ENCODE results near the gene CMTR1.

CMTR1 gene

DNA sequence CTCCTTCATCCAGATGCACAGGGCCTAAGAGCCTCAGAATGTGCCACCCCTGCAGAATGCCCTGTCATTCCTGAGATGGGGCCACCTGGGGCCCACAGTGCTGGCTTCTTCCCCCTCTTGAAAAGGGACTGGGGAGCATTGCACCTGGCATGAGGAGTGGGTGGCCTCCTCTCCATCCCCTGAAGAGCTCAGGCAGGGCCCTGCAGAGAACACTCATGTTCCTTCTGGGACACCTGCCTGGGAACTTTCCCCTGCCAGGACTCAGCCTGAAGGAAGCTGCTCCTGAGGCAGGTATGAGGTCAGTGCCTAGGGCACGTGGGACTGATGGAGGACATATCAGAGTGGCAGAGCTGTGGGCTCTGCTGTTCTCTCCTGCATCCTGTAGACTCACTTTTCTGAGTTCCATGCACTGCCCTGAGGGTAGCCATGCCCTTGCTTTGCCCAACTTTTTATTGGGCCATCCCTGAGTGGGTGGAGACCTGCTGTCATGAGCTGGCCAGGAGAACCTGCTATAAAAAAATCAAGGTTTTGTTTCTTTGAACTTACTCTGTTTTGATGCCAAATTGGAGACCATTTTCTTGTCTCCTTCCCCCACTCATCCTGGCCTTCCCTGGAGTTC is 47.2 kb downstream of the CMTR1 start:
- DNase-seq, result no peak

DNA sequence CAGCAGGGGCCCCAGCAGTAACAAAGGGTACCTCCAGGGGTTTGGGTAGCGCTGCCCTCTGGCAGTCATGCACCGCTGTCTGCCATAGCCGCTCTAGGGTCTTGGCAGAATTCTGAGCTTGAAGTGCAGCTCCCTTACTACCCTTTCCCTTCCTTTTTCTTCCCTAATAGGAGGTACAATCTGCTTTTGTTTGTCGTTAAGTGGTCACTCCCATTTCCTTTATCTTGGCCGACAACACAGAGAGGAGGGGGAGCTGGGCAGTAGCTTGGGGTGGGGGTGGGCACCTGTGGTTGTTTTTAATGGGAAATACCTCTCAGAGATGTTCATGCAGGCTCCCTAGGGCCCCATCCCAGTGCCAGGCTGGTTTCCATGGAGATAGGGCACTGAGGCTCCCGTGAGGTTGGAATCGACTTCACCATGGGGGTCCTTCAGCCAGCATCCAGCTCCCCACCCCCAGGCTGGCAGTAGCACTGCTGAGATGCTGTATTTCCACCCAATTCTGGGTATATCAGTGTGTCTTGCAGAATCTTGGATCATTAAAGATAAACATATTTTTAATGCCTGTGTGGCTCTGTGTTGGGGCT is 48.0 kb downstream of the CMTR1 start:
- DNase-seq, result peak; percentile 36

DNA sequence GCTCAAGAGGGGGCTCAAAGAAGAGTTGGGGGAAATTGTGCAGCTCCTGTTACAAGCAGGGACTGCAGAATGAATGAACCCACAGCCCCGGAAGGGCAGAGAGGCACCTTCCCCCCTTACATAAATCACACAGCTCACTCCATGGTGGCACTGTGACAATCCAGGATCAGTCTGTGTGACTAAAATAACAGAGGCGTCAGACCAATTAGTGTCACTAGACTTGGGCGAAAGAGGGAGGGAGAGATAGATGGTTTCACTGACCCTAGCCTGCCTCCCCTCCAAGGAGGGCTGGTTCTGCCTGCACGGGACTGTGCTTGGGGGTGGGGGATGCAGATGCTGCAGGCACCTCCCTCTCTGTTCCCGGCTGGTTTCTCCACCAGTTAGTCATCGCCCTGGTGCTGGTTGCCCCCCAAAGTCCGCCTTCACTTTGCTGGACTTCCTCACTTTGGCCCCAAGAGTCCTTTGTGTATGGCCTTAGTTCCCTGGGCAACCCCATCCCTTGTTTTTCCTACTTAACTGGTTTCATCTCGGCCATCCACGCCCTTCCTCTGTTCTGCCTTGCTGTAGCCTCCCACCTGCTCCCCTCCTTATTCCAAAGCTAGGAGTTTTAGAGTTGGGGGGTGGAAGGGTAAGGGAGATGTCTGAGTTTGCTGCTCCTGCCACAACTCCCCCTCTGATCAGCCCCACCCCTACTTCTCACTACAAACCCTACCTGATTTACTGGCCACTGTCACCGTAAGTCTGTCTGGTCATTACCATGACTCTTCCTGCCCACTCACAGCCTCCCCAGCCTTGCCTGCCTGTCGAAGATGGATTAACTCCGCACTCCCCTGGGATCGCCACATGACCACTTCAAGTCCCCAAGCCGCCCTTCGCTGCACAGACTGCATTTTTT is 48.9 kb downstream of the CMTR1 start:
- no peak for DNase-seq

DNA sequence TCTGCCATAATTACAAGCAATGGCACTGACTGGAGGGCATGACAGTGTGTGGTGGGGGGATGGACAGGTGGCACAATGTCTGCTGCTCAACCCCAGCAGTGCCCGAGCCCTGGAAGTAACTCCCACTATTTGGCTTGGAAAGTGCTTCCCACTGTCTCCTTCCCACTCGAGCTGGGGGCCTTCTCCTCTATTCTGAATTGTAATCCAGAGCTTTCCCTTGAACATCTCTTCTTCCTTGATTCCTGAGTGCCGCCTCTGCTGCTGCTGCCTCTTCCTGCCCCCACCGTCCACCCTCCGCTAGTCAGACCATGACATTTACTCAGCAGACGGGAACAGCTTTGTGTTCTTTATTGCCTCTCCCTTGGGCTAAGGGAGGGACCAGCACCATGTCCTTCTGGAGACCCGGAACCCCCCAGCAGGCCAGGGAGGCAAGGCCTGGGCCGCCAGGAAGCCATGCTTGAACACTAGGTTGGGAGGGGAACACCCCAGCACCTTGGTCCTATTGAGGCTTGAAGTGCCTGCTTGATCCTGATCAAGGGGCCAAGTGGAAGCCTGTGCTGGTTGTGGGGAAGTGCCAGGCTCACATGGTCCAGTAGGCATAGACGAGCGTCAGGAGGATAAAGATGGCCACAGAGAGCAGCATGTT is 49.7 kb downstream of the CMTR1 start:
- no peak for DNase-seq

DNA sequence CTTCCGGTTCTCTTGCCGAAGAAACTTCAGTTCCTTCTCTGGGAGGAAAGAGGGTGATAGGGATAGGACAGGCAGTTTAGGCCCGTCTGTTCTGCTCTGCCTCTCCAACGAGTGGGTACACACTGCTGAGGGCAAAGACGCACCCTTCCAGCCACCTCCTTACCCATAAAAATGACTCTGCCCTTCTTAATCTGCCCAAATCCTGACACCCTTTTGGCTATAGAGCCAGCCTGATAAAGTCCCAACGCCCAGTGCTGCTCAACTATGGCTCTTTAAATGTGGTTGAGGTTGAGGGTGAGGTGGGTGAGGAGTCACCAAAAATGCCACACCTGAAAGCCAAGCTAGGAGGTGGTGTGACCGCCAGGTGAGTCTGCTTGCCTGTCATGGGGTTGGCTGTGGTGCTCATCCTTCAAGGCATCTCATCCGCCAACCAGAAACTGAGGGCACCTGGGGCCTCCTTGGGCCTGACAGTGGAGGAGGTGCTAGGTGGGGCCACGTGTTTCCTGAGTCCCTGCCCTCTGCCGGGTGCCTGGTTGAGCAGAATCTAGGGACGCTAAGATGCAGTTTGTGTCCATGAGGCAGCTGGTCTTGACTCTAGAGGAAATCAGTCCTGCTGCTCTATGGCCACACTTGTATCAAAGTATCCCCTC is 50.4 kb downstream of the CMTR1 start:
- no peak for DNase-seq

DNA sequence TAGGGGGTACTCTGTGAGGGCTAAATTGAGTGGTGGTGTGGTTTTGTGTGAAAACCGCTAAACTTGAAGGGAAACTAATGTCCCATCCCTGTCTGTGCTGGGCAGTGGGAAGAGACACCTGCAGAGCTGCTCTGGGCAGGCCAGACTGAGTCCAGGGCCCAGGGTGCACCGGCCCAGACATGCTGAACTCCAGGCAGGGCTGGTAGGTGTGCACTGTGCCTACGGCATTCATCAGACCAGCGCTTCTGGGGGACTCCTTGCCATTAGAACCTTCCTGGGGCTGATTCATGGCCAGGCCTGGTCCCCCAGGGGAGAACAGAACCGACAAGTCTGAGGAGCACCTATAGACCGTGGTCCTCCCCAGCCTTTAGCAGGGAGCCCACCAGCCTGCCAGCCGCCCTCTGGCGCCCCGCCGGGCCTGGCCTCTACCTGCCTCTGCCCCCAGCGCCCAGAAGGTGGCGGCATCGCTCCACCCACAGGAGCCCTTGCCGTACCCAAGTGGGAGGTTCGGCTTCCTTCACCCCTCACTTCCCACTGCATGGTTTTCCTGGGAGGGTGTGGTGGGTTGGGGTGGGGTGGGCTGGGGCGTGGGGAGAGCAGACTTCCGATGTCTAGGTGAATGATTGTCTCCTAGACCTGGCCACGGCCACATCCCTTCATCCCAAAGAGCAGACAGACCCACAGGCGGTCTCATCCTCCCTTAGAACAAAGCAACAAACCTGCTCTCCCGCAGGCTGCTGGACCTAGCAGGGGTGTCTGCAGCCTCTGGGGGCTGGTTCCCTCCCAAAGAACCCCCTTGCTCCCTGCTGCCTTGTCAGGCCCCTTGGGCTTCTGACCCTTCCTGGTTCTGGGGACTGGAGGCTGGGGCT is 51.1 kb downstream of the CMTR1 start:
- peak; percentile 20 for DNase-seq

DNA sequence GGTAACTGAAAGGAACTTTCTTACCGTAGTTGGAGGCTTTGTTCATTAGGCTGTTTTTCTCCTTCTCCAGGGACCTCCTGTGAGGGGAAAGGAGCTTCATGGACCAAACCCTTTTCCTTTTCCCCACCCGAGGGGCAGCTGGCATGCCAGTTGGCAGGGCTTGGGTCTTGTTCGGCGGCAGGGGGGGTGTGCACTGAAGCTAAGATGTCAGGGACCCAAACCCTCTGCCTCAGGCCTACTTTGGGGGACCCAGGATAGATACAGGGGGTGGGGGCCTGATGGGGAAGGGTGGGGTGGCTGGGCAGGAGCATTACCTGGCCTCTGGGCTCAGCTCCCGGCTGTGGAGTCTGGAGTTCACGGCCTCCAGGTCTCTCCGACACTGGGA is 51.8 kb downstream of the CMTR1 start:
- DNase-seq, result no peak

DNA sequence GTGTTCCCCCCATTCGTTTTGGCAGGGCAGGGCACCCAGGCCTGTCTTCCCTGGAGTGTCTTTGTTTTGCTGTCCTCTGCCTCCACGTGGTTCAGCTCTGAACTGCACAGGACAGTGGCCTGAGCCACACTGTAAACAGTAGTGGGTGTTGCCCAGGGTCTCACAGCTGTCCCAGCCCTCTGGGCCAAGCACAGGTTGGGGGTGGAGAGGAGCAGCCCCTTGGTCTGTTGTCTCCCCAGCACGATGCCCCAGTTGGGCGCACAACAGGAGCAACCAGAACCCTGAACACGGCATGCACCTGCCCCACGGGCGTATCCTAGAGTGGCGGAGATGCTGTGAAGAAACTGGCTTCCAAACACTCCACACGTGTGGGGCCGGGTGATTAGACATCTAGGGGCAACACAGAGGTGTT is 52.3 kb downstream of the CMTR1 start:
- DNase-seq, result no peak

DNA sequence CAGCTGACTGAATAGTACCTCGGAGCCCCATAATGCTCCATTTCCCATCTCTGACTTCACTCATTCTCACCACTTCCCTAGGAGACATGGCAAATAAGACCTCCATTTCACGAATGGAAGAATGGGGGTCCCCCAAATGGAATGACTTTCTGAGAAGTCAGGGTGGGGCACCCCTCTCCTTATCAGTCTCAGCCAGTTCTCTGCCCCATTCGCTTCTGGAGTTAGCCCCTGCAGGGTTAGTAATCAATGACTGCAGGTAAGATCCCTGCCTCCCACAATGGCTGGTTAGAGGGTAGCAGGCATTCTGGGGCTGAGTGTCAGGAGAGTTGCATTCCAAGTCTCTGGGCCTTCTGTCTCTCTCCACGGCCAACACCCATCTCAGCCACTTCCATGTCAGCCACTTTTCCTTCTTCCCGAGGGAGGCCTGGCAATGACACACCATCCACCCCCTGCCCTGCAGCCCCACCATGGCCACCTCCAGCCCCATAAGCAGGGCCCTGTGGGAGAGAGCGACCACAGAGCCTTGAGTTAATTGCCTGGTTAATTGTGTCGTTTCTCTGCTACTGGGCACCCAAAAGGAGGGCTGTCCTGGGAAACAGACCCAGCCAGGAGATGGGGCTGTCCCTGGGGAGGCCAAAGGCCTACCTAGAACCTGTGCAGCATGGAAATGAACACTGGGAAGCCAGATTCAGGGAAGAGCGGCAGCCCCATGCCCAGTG is 53.3 kb downstream of the CMTR1 start:
- DNase-seq, result no peak

DNA sequence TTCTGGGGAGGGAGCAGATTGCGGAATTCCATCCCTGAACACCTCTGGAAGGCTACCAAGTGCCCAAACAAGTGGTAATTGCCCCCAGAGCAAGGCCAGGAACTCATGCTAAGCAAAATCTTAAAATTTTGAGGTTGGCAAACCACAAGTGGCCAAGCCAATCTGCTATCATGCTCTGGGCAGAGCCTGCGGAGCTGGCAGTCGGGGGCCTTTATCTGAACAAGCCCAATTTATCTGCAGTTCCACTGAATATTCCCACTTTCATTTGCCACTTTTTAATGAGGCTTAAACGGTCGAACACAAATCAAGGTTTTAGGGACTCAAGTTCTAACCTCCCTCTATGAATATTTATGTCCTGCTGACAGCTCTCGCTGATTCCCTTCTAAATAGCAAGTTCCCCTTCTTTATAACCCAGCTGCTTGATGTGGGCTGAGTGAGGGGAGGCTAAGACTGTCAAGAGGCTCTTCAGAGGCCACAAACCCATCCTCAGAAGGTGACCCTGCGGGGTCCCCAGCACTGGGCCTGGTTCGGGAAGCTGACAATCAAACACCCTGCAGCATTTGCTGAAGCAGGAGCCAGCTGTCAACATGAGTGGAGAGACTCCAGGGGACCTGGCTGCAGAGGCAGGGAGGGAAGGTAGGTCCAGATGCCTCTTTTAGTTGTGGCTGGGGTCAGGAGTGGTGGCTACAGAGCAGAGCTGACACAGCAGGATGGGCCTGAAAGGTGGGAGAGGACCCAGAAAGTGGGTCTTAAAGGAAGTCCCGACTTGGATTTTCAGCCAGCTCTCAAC is 54.8 kb downstream of the CMTR1 start:
- no peak for DNase-seq

DNA sequence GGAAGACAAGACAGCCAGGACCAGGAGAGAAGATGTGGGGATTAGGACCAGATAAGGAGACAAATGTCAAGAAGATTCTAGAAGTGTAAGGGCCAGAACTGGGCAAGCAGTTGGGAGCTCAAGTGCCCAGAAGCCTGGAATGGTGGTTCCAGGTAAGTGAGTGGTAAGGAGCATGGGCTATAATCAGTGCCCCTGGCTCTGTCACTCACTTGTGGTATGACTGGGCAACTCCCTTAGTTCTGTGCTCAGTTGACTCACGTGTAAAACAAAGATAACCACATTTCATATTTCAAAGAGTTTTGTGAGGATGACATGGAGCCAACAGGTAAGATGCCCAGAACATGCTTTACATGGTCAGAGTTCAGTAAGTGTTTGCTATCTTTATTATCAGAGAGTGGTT is 55.5 kb downstream of the CMTR1 start:
- no peak for DNase-seq

DNA sequence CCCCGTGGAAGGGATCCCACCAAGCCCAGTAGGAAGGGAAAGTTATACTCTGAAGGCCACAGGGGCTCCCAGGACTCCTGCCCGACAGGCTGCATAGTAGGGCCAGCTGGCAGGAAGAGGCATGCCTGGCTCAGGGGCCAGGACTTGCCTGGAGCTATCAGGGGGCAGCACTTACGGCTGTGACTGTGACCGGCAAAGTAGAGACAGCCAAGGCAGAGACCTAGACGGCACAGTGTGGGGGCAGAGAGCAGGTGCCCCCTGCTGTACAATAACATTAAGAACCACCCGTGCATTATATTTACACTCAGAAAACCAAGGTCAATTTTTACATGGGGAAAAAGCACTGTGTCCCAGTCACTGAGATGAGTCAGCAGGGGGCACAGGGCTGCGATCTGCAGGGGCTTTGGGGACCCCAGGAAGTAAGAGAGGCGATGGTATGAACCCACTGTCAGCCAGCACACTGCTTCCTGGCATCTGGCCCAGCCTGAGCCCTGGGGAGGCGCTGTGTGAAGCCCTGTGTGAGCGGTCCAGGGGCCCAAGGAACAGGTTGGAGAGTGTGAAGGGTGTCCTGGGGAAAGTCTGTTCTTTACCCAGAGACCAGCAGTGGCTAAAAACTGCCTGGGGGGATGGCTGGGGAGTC is 56.8 kb downstream of the CMTR1 start:
- no peak for DNase-seq

DNA sequence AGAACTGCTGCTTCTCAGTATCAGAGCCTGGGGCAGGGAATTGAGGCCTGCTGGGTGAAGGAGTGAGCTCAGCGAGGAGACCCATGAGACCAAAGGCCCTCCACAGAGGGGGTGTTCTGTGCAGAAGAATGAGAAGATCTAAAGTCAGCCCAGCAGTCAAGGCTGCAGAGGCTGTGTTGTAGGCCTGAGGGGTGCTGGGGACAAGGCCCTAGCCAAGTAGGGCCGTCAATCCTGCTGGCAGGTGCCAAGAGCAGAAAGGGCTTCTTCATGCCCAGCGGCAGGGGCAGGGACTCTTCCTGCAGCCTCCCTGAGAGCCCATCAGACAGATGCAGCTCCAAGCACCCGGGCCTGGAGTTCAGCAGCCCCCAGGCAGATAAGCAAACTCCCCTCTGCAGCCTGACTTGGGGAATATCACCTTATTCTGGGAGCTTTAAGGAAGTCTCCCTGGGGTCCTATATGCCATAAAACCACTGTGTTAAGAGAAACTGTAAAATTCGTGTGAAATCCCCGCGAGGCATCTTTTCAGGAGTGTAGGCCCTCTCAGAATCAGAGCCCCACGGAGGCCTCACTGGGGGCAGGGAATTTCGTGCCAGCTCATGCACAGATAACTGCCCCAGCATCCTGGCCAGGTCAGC is 57.6 kb downstream of the CMTR1 start:
- DNase-seq, result no peak

DNA sequence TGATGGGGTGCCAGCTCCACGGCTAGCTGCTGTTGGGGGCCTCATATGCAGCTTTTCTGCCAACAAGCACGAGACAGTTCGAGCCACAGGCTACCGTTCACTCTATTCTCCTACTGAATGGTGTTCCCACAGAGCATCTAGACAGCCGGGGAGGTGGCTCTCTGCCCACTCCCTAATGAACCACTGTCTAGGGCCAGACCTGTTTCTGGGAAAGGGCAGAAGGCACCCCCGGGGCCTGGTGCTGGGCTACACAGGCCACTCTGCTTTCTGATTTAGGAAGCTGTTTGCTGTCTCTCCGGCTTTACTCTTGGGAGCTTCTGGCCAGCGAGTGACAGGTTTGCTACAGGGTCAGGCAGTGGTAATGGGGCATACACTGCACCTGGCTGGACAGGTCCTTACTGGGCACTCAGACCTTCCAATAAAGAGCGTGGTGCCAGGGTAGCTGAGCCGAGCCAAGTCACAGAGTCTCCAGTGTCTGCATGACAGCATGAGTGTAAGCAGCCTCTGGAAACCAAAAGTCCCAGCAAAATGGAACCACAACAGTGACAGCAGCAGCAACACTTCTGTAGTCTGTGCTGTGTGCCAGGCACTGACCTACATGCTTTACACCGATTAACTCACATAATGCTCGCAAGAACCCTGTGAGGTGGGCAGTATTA is 58.3 kb downstream of the CMTR1 start:
- DNase-seq, result no peak

DNA sequence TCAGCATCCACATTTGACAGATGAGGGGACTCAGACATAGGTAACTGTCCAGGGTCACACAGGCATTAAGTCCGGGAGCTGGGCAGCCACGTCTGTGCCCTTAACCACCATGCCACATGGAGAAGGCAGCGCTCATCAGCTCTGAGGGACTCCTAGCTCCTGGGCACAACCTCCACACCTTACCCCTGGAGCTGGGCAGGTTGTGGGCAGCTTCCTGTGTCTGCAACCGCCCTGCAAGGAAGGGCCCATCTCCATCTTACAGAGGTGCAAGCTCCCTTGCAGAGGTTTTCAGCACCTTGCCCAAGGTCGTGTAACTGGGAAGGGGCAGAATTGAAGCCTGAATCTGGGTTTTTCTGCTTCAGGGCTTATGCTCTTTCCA is 58.8 kb downstream of the CMTR1 start:
- no peak for DNase-seq

DNA sequence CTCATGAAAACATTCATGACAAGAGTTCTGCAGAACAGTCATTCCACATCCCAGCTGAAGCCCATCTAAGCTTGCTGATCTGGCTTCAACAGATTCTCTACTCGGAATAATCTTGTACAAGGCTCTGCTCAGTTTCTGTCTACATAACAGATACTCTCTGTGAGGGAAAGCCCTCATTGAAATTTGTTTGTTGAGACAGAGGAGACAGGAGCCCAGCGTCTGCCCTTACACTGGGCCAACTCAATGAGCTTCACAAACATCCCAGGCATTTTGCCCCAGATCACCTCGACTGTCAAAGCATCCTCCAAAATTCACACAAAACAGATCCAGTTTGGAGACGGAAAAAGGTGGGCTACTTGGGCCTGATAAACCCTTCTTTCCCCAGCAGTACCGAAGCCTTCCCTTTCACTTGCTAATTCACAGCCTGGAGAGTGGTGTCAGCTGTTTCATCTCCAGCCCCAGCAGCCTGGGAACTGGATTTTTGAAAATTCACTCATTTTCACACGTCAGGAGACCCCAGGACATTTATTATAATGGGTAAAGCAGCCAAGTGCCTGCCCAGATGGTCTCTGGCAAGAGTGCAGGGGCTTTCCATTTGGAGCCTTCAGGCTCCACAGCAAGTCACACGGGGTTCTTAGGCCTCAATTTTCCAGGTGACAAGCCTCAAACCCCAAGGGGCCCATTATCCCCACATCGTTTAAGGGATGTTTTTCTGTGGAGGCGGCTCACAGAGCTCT is 59.4 kb downstream of the CMTR1 start:
- no peak for DNase-seq

DNA sequence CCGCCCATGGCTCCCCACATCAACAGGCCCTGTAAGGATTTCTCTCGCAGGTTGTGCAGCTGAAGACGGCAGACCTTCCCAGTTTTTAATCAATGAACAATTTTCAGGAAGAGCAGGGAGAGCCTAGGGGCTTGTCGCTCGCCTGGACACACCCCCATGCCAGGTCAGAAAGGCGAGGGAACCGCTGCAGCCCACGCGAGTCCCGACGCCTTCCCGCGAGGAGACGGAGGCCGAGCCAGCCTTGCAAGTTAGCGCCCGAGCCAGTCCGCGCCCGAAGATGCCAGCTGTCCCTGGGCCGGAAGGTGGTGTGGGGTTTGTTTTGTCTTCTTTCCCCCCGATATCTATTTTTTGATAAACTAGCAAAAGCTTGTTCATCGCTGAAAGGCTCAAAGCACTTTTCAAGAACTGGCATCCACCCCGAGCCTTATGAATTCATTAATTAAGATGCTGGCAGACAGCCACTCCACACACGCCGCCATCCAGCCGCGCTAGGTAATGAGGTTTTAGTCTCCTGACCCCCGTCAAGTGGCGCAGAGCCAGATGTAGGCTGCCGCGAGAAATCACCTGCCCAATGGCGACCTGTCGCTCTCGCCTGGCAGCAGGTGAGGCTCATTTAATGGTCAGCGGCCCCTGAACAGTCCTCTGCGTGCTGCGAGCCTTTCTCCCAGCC is 60.1 kb downstream of the CMTR1 start:
- DNase-seq, result peak; percentile 82

DNA sequence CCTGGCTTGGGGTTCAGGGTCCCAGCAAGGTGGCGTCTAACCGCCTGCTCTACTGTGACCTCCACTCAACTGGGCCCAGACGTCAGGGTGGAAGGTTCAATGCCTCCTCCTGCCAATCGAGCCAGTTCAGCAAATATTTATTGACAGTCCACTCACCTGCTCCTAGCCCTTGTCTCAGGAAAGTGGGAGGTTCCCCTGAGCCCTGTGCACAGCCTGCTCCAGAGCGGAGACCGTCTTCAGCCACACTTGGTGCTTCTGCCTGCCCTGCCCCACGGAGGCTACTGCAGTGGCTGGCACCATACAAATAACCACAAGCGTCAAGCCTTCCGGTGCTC is 60.6 kb downstream of the CMTR1 start:
- peak; percentile 73 for DNase-seq

Measured in NCI-H748 treated with DMSO at 0.1 percent for 48 hours (cell line).